Globus pallidus (tissue), 1 donor: ENCODE results near the gene SH3RF3.

Source experiments
- DNase-seq: peaks from one replicate; pipeline ENCODE4 v3.0.0-alpha.2; 2015; ENCODE audit warnings: low spot score

The SH3RF3 gene

GRCh38 chr2:109203246-109204011 lies 74.4 kb downstream of the SH3RF3 start:
- DNase-seq = no peak

GRCh38 chr2:109204412-109204811 lies 75.4 kb downstream of the SH3RF3 start:
- no peak for DNase-seq

DNA sequence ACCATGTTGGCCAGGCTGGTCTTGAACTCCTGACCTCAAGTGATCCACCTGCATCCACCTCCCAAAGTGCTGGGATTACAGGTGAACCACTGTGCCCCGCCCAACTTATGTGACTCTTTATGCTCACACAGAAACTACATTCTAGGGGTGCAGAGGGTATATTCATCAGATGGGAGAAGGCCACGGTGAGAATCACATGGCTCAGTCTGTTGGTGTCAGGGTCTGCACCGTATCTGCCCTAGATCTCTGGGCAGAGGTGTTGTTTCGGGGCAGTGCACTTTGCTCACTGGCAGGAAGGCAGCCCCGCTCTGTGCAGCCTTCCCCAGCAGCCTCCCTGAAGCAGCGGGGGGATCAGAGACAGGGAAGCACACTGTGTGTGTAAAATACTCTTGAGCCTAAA lies 76.4 kb downstream of the SH3RF3 start:
- no peak for DNase-seq

DNA sequence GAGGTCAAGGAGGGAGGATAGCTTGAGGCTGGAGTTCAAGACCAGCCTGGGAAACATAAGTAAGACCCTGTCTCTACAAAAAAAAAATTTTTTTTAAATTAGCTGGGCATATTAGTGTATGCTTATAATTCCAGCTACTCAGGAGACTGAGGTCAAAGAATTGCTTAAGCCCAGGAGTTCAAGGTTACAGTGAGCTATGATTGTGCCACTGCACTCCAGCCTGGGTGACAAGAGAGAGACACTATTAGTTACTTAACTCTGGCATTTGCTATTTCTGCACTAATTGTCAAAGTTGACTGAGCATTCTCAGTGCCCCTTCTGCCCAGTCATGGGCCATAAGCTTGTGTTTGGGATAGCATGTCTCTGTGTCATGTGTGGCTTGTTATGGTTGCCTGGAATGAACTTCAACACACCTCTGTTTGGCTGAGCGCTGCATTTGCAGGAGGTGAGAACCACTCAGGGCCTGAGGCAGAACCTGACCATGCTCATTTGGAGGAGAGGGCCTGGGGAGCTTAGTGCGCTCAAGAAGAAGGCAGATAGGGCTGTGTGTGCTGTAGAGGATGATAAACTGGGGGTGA lies 77.7 kb downstream of the SH3RF3 start:
- DNase-seq = no peak

DNA sequence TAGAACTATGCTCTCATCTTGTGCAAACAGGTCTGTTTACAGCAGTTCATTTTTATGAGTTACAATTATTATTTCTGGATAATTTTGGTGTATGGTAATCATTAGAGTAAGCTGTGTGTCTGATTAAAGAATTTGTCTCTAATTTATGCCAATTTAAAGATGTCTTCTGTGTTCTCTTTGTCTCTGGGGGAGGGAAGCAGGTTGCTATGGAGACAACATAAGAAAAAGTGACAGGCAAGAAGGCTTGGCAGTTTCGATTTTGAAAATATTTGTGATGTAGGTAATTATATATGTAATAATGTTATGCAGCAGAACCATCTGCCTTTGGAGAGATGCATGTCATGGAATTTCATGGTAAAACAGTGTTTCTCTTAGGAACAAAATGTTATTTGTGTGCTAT lies 78.2 kb downstream of the SH3RF3 start:
- DNase-seq = no peak

DNA sequence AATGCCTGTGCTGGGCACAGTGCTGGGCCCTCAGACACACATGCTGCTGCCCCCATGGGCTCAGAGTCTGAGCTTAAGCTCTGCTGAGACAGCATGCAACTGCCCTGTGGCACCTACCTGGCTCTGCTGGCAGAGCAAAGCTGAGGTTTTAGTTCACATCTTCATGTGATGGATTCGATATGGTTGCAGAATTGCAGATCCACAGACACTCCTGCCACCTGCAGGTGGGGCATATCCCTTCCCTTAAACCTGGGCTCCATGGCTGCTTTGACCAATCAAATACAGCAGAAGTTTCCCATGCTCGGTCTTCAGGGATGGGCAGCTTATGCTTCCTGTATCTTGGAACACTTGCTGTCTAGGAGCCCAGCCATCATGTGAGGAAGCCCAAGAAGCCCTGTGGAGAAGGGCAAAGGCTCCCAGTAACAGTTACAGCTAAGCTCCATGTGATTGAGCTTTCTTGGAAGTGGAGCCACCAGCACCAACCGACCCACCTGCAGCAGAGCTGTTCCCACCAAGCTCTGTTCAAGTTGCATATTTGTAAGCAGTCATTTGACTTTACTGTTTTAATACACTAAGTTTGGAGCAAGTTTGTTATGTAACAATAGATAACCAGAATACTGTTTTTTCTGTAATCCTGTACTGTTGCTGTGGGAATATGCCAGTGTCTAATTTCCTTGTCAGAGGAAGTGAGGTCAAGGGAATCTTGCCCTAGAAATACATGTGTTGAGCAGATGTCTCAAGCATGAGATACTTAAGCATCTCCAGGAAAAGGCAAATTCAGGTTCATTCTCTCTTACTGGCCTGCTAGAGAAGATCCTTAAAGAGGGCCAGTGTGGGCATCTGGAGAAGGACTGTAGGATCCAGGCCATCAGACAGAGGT lies 79.3 kb downstream of the SH3RF3 start:
- no peak for DNase-seq

- DNase-seq = no peak
Measured at GRCh38 chr2:109208951-109209335, 79.9 kb downstream of the SH3RF3 start.

DNA sequence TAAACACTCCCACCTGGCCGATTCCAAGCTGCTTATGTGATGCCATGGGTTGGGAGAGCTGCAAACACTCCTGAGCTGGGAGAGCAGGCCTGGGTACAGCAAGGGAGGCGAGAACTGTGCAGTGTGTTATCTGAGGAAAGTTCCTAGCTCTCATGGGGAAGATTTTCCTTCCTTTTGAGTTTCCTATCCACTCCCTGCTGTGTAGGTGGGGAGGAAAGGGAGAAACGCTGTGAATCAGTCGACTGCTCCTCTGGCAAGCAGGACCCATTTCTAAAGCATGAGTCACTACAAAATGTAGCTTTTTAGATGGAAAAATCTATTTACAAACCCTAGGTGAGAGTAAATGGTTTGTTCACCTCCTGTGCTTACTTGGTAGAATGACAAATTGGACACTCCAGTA lies 80.4 kb downstream of the SH3RF3 start:
- no peak for DNase-seq

DNA sequence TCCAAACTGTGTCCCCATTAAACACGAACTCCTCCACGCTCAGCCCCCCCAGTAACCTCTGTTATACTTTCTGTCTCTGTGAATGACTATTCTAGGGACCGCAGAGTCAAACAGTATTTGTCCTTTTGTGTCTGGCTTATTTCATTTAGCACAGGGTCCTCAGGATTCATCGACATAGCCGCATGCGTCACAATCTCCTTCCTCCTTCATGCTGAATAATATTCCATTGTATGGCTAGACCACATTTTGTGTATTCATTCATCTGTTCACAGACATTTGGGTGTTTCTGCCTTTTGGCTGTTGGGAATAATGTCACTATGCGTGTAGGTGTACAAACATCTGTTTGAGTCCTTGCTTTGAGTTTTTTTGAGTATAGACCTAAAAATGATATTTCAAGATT lies 80.9 kb downstream of the SH3RF3 start:
- DNase-seq = no peak

DNA sequence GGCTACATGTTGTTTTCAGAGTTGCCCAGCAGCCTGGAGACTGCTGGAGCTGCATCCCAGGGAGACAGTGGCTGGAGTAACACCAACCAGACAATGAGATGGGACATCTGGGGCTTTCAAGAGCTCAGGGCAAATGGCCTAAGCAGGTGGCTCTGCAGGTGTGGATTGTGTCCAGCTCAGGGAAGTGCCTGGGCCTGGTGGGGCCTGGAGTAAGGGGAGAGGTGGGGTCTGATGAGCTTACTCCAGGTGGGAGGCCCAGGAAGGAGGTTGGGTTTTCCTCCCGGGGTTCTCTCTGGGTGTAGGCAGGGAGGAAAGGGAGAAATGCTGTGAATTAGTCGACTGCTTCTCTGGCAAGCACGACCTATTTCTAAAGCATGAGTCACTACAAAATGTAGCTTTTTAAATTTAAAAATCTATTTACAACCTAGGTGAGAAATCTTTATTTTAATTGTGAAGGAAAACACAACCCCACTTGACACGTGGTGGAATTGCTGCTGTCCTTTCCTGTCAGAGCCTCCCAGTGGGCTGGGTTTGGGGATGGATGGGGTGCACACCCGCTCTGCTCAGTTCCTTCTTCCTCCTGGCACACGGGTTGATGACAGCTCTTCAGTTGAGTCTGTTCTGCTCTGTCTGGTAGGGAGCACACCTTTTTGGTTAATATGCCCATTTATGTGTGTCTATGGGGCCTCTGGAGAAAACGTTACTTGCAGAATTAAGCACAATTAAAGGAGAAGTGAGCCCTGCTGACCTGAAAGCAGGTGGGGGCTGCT lies 81.6 kb downstream of the SH3RF3 start:
- DNase-seq = no peak

DNA sequence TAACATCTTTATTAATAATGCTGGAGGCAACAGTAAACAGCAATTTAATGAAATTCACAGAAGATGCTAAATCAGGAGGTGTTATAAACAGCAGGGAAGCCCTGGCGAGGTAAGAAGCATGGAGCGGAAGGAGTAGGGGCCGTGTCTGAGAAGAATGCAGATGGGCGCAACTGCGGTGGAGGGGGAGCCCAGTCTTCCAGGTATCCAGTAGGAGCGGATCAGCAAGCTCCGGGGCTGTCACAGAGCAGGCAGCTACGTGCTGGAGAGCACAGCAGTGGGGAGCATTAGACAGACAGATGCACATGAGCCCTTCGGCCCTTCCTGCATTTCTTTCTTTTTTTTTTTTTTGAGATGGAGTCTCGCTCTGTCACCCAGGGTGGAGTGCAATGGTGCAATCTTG lies 82.3 kb downstream of the SH3RF3 start:
- DNase-seq = no peak

- no peak for DNase-seq
Measured at GRCh38 chr2:109212836-109213563, 84.0 kb downstream of the SH3RF3 start.

DNA sequence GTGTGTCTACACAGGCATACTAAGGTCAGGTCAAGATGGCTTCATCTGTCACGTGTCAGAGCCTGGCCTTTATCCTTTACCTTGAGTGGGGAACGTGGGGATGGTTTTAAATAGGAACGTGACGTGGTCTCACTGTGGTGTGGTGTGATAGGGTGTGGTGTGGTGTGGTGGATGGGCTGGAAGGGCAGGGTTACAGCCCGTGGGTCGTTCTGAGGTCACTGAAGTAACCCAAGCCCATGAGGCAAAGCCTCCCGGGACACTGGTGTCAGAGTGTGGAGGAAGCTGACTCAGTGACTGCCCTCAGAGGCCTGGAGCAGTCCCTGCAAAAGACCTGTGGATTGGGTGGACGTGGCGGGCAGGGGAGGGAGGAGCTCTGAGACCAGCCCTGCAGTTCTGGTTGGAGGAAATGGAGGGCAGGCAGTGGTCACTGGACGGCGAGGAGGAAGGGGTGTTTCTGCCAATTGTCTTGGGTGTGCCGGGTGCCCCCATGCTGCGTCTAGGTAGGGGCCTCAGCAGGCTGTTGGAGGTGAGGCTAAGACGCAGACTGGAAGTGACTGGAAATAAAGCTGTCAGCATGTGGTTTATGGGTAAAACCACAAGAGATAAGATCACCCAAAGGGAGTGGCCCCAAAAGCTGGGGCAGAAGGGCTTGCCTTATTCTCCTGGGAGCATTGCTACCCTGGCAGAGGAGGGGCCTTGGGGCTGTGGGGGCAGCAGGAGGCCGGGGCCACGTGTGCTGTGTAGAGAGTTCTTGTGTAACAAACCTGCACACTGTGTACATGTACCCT lies 84.8 kb downstream of the SH3RF3 start:
- no peak for DNase-seq

DNA sequence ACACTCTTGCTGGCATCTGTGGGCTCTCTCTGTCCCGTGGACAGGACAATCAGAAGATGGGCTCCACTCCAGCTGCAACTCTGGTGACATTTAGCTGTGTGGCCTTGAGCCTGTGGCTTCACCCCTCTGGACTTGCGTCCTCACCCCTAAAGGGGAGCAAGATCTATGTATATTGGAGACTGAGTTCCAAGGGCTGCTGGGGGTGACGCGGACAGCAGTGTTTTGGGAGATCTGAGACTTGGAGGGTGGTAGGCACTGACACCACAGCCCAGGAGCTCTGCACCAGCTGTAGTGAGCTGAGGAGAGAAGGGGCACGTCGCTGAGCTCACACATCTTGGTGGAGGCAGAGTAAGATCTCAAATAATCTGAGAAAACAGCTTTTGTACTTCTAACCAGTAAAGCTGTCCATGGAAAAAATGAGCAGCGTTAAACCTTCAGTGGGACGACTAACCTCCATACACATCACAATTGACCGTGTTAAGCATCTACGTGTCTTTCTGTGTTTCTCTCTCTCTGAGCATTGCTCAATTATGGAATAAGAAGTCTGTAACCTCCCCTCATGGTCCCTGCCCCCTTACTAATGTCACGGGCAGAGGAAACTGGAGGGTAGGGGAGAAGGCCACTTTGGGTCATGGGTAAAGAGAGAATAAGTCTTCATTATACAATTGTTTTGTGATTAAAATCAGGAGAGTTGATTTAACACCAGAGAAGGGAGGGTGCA lies 85.8 kb downstream of the SH3RF3 start:
- no peak for DNase-seq

- no peak for DNase-seq
Measured at GRCh38 chr2:109215866-109216265, 86.9 kb downstream of the SH3RF3 start.

GRCh38 chr2:109216332-109216731 lies 87.3 kb downstream of the SH3RF3 start:
- DNase-seq = no peak

DNA sequence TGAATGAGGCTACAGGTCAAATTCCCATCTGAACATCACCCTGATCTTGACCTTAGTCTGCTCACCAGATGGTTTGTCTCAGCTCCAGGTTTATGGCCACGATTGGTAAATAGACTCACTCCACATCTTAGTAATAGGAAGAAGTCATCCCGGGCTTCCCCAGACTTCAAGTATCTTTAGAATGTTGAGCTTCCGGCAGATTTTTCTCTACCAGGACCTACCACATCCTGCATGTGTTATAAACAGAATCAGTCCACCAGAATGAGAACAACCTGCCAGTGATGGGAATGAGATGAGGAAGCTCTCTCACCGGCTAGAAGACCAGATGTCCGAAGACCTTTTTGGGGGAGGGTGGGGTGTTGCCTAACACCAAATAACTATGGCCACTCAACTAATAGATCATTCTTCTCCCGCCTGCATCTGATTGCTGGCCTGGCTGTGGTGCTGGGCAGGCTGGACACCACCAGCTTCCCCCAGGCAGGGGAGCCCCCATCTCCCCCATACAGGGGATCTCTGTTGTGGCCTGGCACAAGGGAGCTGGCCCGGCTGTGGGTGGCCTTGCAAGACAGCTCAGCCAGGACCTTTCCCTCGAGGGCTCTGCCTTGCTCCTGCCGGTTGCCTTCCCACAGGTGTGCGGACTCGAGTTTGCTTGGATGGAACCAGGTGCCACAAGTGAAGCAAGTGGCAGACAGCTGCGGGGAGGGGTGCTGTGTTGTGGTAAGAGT lies 88.5 kb downstream of the SH3RF3 start:
- DNase-seq = peak; percentile 20

- DNase-seq = peak; percentile 58
Measured at GRCh38 chr2:109218087-109218791, 89.2 kb downstream of the SH3RF3 start.

- DNase-seq = no peak
Measured at GRCh38 chr2:109218792-109219126, 89.8 kb downstream of the SH3RF3 start.
